ENCODE data around the gene BCCIP. TPM values are rescaled to one million over a fixed set of nuclear protein-coding genes. Genes with fewer than 3 reads are reported as not detected.

The BCCIP gene
- total and polyA plus RNA-seq, 4 donors: 21.9 to 44.1 (median 31.2) TPM

DNA sequence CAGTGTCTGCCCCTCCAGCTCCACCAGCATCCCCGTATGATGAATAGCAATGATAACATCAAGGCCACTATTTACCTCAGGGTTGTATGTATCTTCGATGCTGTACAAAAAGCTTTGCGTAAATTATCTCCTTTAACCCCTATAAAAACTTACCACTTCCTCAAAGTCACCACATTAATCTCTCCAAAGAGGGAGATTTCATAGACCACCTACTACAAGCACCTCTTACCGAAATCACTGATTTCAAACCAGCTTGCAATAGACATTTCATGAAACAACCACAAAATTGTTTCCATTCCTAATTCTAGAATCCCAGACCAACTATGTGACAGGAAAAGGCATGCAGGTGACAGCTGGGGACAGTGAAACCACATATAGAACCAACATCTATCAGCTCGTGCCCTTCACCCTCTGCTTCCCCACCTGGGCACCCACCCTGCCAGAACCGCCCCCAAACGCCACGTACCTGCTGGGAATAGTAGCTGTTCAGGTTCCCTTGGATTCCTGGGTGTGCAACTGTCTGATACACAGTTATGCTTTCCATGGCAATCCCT, 27.6 kb upstream of the BCCIP start:
- Histone ChIP-seq H3K27me3 (ENCODE audit: control insufficient read depth in 4 of 4, insufficient read depth in 4 of 4, low read length in 3 of 4) (no peaks in the 10 kb centered on the region), H3K9ac (ENCODE audit: low read depth in 1 of 2, low read length in 2 of 2) (no peak overlapping the region), H3K4me3 (ENCODE audit: low read depth in 1 of 3, low read length in 3 of 3) (no peak overlapping the region), H3K27ac (ENCODE audit: low read depth in 1 of 2, low read length in 2 of 2) (no peak overlapping the region), H3K4me1 (ENCODE audit: control insufficient read depth in 4 of 4, insufficient read depth in 4 of 4, low read length in 3 of 4) (no peaks in the 10 kb centered on the region), H3K9me3 (ENCODE audit: control insufficient read depth in 4 of 4, low read length in 3 of 4) (no peaks in the 10 kb centered on the region), H3K36me3 (ENCODE audit: control insufficient read depth in 4 of 4, insufficient read depth in 3 of 4, low read depth in 1 of 4, low read length in 3 of 4) (peaks cover 7 to 60% (median 41%) of the 10 kb centered on the region in 4 donors)
- no peak for DNase-seq (ENCODE audit: low spot score)
- WGBS: 84% methylated on average over 8 of the region's 8 CpGs
- no peak for TF ChIP-seq RAD21 (IDR thresholded peaks at IDR 0.05)
- TF ChIP-seq MAX (IDR thresholded peaks at IDR 0.05): no peak
- no peak for TF ChIP-seq GABPA (IDR thresholded peaks at IDR 0.05 in 1 of 2, conservative IDR thresholded peaks at IDR 0.05 in 1 of 2)
- TF ChIP-seq RXRA (IDR thresholded peaks at IDR 0.05): no peak
- no peak for TF ChIP-seq HNF4A (conservative IDR thresholded peaks at IDR 0.05)
- TF ChIP-seq HNF4G (IDR thresholded peaks at IDR 0.05): no peak
- TF ChIP-seq ZBTB33 (IDR thresholded peaks at IDR 0.05): no peak
- no peak for TF ChIP-seq EGR1 (IDR thresholded peaks at IDR 0.05; ENCODE audit: low read depth in 2 of 2)
- no peak for TF ChIP-seq TAF1 (conservative IDR thresholded peaks at IDR 0.05)
- no peak for TF ChIP-seq CTCF (IDR thresholded peaks at IDR 0.05; ENCODE audit: low read depth, low read length, missing input control)
- TF ChIP-seq REST (IDR thresholded peaks at IDR 0.05): no peak
- no peak for TF ChIP-seq FOXA1 (IDR thresholded peaks at IDR 0.05)

DNA sequence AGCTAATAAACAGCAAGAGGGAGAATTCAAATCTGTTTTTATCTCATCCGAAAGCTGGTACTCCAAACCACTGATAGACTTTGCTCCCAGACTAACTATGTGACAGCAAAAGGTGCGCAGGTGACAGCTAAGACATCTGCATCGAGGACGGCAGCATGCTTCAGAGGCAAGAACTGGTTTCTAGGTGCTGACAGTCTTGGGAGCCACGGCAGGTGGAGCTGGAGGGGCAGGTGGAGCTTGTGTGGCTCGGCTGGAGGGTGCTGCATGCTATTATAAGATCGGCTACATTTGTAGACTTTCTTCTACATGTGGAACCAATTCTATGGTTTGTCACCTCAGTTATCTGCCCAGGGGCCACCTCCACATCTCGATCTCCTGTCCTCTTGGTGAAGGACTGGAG, 25.9 kb upstream of the BCCIP start:
- Histone ChIP-seq H3K9ac (ENCODE audit: low read depth in 1 of 2, low read length in 2 of 2) (no peak overlapping the region), H3K36me3 (ENCODE audit: control insufficient read depth in 4 of 4, insufficient read depth in 3 of 4, low read depth in 1 of 4, low read length in 3 of 4) (peaks cover 7 to 68% (median 42%) of the 10 kb centered on the region in 4 donors), H3K27me3 (ENCODE audit: control insufficient read depth in 4 of 4, insufficient read depth in 4 of 4, low read length in 3 of 4) (no peaks in the 10 kb centered on the region), H3K27ac (ENCODE audit: low read depth in 1 of 2, low read length in 2 of 2) (no peak overlapping the region), H3K4me1 (ENCODE audit: control insufficient read depth in 4 of 4, insufficient read depth in 4 of 4, low read length in 3 of 4) (no peaks in the 10 kb centered on the region), H3K4me3 (ENCODE audit: low read depth in 1 of 3, low read length in 3 of 3) (no peak overlapping the region), H3K9me3 (ENCODE audit: control insufficient read depth in 4 of 4, low read length in 3 of 4) (no peaks in the 10 kb centered on the region)
- TF ChIP-seq JUND (IDR thresholded peaks at IDR 0.05): no peak
- no peak for TF ChIP-seq TAF1 (conservative IDR thresholded peaks at IDR 0.05)
- no peak for TF ChIP-seq EGR1 (IDR thresholded peaks at IDR 0.05; ENCODE audit: low read depth in 2 of 2)
- TF ChIP-seq ZBTB33 (IDR thresholded peaks at IDR 0.05): no peak
- no peak for TF ChIP-seq YY1 (IDR thresholded peaks at IDR 0.05)
- no peak for TF ChIP-seq FOXA1 (IDR thresholded peaks at IDR 0.05)
- no peak for TF ChIP-seq NR2F2 (IDR thresholded peaks at IDR 0.05)
- TF ChIP-seq MAX (IDR thresholded peaks at IDR 0.05): no peak
- 94% methylated on average over 8 of the region's 8 CpGs for whole genome bisulfite sequencing
- no peak for DNase-seq (ENCODE audit: low spot score)

All from liver (tissue), 9 donors.